ENCODE data around the gene C16orf96.

- no peak for TF ChIP-seq POLR2AphosphoS5 (IDR thresholded peaks at IDR 0.05)
- no peak for TF ChIP-seq CTCF (IDR thresholded peaks at IDR 0.05 in 8 of 11, conservative IDR thresholded peaks at IDR 0.05 in 3 of 11)
- TF ChIP-seq POLR2A (IDR thresholded peaks at IDR 0.05), result no peak
Measured at GRCh38 chr16:4572715-4573114, 16.6 kb downstream of the C16orf96 start.

Measured in spleen (tissue), 7 donors.